WI38 (cell line): ENCODE measurements around the gene GZF1.

ENCODE experiments used
- H3K4me3 ChIP-seq: 2 replicates; pipeline ENCODE4 v1.5.1; 2011; ENCODE audit warnings: low read depth, mild to moderate bottlenecking, control low read depth, low read length
- CTCF ChIP-seq: IDR thresholded peaks from 2 replicates; pipeline ENCODE4 v1.5.1; 2012; ENCODE audit warnings: low read depth, mild to moderate bottlenecking, control low read depth, low read length

GZF1 gene

GRCh38 chr20:23407781-23408464 is 45.9 kb downstream of the GZF1 start:
- no peak for TF ChIP-seq CTCF
- no peak overlapping the region for H3K4me3 ChIP-seq

- no peak for TF ChIP-seq CTCF
- no peak overlapping the region for H3K4me3 ChIP-seq
These were observed 47.0 kb downstream of the GZF1 start for GRCh38 chr20:23408957-23409356.

- TF ChIP-seq CTCF: no peak
- no peak overlapping the region for H3K4me3 ChIP-seq
These were observed 47.8 kb downstream of the GZF1 start for GRCh38 chr20:23409800-23410199.

GRCh38 chr20:23410916-23411695 is 49.1 kb downstream of the GZF1 start:
- H3K4me3 ChIP-seq: no peak overlapping the region
- TF ChIP-seq CTCF: no peak

- no peak overlapping the region for H3K4me3 ChIP-seq
- no peak for TF ChIP-seq CTCF
These were observed 50.0 kb downstream of the GZF1 start for GRCh38 chr20:23412026-23412425.

- TF ChIP-seq CTCF: no peak
- H3K4me3 ChIP-seq: no peak overlapping the region
These were observed 52.0 kb downstream of the GZF1 start for GRCh38 chr20:23413862-23414422.
